IPS DF 6.9 (cell line): Measurements from ENCODE around the gene PARD6B.
"Not testable (repeated sequence)": the region's sequence is repeated elsewhere in the genome, so short reads cannot be mapped to it uniquely, and the experiment has no call there.

Experiments used
- DNase-seq: peaks from one replicate; pipeline ENCODE4 v3.0.0-alpha.2; 2013; ENCODE audit warnings: low read depth, low spot score
- H3K27ac ChIP-seq: one replicate; pipeline ENCODE4 v1.5.1; 2013; ENCODE audit warnings: low read length, control low read depth
- H3K27me3 ChIP-seq: 2 replicates; pipeline ENCODE4 v1.6.1; 2013; ENCODE audit warnings: mild to moderate bottlenecking, low read length; ENCODE audit not compliant: control insufficient read depth, insufficient read depth
- H3K36me3 ChIP-seq: 2 replicates; pipeline ENCODE4 v1.6.1; 2013; ENCODE audit warnings: low read length; ENCODE audit not compliant: control insufficient read depth, insufficient read depth
- H3K4me1 ChIP-seq: 2 replicates; pipeline ENCODE4 v1.6.1; 2013; ENCODE audit warnings: low read length; ENCODE audit not compliant: control insufficient read depth, insufficient read depth
- H3K4me3 ChIP-seq: 2 replicates; pipeline ENCODE4 v1.5.1; 2013; ENCODE audit warnings: mild to moderate bottlenecking, low read length
- H3K9me3 ChIP-seq: 2 replicates; pipeline ENCODE4 v1.6.1; 2013; ENCODE audit warnings: low read length, inconsistent platforms; ENCODE audit not compliant: control insufficient read depth, insufficient read depth
- WGBS: extraction: QIAGEN DNeasy Blood & Tissue Kit; methylation state at CpG from one replicate; pipeline ENCODE4 v1.1.7; 2013; ENCODE audit warnings: mixed read lengths, missing lambda C conversion rate; ENCODE audit not compliant: insufficient read length, insufficient coverage; 5-methylcytosine and 5-hydroxymethylcytosine counted together

Gene PARD6B

DNA sequence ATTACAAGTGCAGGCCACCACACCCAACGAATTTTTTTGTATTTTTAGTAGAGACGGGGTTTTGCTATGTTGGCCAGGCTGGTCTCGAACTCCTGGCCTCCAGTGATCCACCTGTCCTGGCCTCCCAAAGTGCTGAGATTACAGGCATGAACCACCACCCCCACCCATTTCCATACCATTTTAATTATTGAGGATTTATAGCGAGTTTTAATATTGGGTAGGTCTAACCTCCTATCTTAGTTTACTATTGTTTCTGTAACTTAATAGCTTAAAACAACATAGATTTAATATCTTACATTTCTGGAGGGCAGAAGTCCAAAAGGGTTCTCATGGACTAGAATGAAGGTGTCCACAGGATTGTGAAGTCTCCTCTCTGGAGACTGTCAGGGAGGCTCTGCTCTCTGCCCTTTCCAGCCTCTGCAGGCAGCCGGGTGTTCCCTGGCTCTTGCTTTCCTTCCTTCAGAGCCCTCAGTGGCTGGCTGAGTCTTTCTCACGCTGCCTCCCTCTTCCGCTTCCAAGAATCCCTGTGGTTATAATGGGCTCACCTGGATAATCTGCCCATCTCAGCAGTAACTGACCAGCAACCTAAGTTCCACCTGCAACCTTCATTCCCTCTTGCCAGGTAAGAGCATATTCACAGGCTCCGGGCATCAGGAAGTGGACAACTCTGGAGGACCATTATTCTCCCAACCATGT, 44.9 kb downstream of the PARD6B start:
- Histone ChIP-seq H3K9me3 (no peaks in the 10 kb centered on the region), H3K27me3 (no peaks in the 10 kb centered on the region), H3K27ac (no peak overlapping the region), H3K4me3 (no peak overlapping the region), H3K36me3 (no peaks in the 10 kb centered on the region), H3K4me1 (no peaks in the 10 kb centered on the region; the same call in 1 of the 2 replicates)
- no CpG with 5 or more reads among the region's 8 CpGs for WGBS
- DNase-seq: no peak

DNA sequence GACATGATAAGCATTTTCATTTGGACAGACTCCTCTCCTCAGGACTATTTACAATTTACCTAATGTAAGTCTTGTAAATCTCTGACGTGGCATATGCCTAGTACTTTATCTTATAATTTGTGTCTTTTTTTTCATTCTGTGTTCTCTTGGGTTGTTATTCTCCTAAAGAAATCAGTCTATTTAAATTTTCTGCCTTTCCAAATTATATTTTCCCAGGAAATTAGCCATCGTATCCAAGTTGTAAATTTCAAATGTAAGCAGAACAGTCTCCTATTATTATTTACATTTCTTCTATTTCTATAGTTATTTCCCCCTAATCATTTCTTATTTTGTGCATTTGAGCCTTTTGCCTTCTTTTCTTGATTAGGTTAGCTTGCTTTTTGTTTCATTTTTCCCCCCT, 46.0 kb downstream of the PARD6B start:
- no peak overlapping the region for H3K4me3 ChIP-seq
- H3K4me1 ChIP-seq: no peaks in the 10 kb centered on the region; the same call in 1 of the 2 replicates
- H3K36me3 ChIP-seq: no peaks in the 10 kb centered on the region
- no peaks in the 10 kb centered on the region for H3K9me3 ChIP-seq
- H3K27me3 ChIP-seq: no peaks in the 10 kb centered on the region
- no peak overlapping the region for H3K27ac ChIP-seq
- no peak for DNase-seq
- WGBS: no CpG with 5 or more reads among the region's 2 CpGs

DNA sequence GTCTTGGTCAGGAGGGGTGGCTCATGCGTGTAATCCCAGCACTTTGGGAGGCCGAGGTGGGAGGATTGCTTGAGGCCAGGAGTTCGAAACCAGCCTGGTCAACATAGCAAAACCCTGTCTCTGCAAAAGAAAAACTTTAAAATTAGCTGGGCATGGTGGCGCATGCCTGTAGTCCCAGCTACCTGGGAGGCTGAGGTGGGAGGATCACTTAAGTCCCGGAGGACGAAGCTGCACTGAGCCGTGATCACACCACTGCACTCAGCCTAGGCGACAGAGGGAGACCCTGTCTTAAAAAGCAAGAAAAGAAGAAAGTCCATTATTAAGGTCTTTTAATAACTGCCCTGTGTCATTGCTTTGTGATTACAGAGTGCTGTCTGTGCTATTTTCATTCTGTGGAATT, 47.6 kb downstream of the PARD6B start:
- not testable (repeated sequence) for H3K4me1 ChIP-seq, H3K36me3 ChIP-seq, DNase-seq, H3K4me3 ChIP-seq, H3K9me3 ChIP-seq, H3K27ac ChIP-seq, H3K27me3 ChIP-seq
- no CpG with 5 or more reads among the region's 8 CpGs for WGBS

DNA sequence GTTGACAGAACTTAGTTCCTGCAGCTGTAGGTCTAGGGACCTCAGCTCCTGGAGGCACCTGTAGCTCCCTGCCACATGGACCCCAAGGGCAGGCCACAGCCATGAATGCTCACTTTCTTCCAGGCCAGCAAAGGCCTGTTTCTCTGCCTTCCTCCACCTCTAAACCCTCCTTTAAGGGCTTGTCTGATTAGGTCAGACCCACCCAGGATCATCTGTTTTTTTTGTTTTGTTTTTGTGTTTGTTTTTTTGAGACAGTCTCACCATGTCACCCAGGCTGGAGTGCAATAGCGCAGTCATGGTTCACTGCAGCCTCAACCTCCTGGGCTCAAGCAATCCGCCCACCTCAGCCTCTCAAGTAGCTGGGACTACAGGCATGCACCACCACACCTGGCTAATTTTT, 52.0 kb downstream of the PARD6B start:
- H3K27me3 ChIP-seq: no peaks in the 10 kb centered on the region
- H3K27ac ChIP-seq: no peak overlapping the region
- H3K36me3 ChIP-seq: no peaks in the 10 kb centered on the region
- H3K4me1 ChIP-seq: no peaks in the 10 kb centered on the region
- no CpG with 5 or more reads among the region's 2 CpGs for WGBS
- H3K9me3 ChIP-seq: no peaks in the 10 kb centered on the region
- no peak for DNase-seq
- H3K4me3 ChIP-seq: no peak overlapping the region

DNA sequence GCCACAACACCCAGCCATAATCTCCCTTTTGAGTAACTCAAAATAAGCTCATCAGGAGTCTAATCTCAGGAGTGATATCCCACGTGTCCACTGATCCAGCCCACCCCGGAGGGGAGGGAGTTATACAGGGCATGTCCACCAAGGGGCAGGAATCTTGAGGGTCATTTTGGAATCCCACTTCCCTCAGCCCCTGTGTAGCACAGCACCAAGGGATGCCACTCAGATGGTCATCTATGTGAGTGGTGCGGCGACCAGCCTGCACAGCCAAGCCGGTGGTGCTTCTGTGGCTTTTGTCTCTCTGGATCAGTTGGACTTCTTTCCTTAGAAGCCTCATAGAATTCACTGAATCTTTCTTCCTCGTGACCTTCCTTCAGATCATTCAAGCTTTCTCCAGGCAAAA, 52.5 kb downstream of the PARD6B start:
- WGBS: no CpG with 5 or more reads among the region's 6 CpGs
- no peak for DNase-seq
- Histone ChIP-seq H3K4me3 (no peak overlapping the region), H3K36me3 (no peaks in the 10 kb centered on the region), H3K27me3 (no peaks in the 10 kb centered on the region), H3K4me1 (no peaks in the 10 kb centered on the region), H3K27ac (no peak overlapping the region), H3K9me3 (no peaks in the 10 kb centered on the region)

DNA sequence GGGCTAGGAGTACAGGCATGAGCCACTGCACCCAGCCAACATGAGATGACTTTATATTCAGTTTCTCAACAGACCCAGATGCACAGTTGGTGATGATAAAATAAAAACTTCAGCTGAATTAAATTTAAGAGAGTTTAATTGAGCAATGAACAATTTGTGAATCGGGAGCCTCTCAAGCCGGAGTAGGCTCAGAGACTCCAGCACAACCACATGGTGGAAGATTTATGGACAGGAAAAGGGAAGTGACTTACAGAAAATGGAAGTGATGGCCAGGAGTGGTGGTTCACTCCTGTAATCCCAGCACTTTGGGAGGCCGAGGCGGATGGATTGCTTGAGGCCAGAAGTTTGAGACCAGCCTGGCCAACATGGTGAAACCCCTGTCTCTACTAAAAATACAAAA, 53.1 kb downstream of the PARD6B start:
- no peak for DNase-seq
- Histone ChIP-seq H3K27me3 (no peaks in the 10 kb centered on the region), H3K4me1 (no peaks in the 10 kb centered on the region), H3K9me3 (no peaks in the 10 kb centered on the region), H3K27ac (no peak overlapping the region), H3K4me3 (no peak overlapping the region), H3K36me3 (no peaks in the 10 kb centered on the region)
- no CpG with 5 or more reads among the region's 4 CpGs for WGBS

DNA sequence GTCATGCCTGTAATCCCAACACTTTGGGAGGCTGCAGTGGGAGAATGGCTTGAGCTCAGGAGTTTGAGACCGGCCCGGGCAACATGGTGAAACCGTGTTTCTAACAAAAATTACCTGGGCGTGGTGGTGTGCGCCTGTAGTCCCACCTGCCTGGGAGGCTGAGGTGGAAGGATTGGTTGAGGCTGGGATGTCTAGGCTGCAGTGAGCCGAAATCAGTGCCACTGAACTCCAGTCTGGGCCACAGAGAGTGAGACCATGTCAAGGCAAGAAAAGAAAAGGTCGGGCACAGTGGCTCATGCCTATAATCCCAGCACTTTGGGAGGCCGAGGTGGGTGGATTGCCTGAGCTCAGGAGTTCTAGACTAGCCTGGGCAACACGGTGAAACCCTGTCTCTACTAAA, 55.3 kb downstream of the PARD6B start:
- Histone ChIP-seq H3K4me1 (peaks cover 1% of the 10 kb centered on the region; the same call in 1 of the 2 replicates), H3K27ac (no peak overlapping the region), H3K9me3 (no peaks in the 10 kb centered on the region), H3K4me3 (no peak overlapping the region), H3K27me3 (no peaks in the 10 kb centered on the region), H3K36me3 (no peaks in the 10 kb centered on the region)
- DNase-seq: no peak
- WGBS: no CpG with 5 or more reads among the region's 9 CpGs

DNA sequence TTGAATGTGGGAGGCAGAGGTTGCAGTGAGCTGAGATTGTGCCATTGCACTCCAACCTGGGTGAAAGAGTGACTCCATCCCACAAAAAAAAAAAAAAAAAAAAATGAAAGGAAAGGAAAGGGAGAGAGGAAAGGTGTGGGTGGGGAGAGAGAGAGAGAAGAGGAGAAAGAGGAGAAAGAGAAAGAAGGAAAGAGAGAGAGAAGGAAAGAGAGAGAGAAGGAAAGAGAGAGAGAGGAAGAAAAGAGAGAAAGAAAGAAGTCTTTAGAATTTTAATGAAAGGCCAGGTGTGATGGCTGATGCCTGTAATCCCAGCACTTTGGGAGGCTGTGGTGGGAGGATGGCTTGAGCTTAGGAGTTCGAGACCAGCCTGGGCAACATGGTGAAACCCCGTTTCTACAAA, 55.8 kb downstream of the PARD6B start:
- no peak for DNase-seq
- H3K9me3 ChIP-seq: no peaks in the 10 kb centered on the region
- no peak overlapping the region for H3K27ac ChIP-seq
- H3K4me1 ChIP-seq: peaks cover 1% of the 10 kb centered on the region; the same call in 1 of the 2 replicates
- no peak overlapping the region for H3K4me3 ChIP-seq
- no CpG with 5 or more reads among the region's 2 CpGs for WGBS
- no peaks in the 10 kb centered on the region for H3K27me3 ChIP-seq
- H3K36me3 ChIP-seq: no peaks in the 10 kb centered on the region

DNA sequence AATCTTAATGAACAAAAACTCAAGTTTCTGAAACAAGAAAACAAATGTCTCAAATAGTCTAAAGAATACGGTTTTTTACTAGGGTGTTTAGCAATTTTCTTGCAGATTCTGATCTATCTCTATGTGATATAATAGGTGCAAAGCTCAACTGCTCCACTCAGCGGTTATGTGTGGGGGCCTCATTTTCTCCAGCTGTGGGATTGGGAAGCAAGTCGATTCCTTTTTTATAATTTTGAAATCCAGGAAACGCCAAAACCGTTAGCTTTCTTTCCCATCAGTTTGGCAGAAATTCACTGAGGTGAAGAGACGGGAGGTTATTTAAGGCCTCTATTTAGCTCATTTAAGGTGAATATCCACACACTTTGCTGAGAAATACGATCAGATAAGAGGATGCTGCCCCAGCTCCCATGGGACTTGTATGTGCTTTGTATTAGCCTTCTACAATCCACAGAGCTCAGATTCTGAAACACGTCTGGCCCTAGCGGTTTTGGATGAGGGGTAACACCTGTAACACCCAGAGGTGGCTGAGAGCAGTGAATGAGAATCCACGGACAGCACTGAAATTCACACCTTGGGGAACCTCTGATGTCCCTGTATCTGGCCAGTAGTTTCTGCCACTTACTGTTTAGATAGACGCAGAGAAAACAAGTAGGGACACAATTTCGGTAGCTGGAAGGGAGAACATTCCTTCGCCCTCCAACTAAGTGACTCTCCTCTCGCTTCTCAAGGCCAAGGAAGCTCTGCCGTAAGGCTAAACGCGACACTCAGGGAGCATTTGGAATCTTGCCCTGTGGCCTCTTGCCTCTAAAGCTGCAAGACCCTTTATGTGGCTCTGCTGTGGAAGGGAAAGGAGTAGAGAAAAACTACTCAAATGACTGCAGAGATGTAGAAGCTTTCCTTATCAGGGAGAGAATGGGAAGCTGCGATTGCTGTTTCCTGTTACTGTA, 56.9 kb downstream of the PARD6B start:
- H3K27ac ChIP-seq: no peak overlapping the region
- no CpG with 5 or more reads among the region's 18 CpGs for WGBS
- H3K4me3 ChIP-seq: no peak overlapping the region

DNA sequence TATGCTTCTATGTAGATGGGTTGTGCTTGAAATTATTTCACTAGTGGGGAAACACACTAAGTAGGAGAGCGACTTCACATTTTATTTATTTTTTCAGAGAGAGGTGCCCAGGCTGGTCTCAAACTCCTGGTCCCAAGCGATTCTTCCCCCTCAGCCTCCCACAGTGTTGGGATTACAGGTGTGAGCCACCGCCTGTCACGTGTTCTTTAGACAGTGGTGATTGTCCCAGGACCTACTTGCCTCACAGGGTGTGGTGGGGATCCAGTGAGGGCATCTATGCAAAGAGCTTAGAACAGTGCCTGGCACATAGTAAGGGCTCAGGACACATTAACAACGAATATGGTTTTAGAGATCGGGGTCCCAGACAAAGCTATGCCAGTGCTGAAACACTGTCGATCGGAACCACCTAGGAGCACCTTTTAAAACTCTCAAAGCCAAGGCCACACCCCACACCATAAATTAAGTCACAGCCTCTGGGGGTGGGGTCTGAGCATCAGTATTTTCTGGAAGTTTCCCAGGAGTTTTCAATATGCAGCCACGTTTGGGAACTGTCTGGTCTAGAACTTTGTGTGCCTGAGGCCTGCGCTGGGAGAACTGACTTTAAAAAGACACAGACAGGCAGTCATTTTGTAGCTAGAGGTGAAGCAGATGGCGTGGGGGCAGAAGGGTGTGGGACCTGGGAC, 58.7 kb downstream of the PARD6B start:
- no CpG with 5 or more reads among the region's 11 CpGs for WGBS
- Histone ChIP-seq H3K36me3 (no peaks in the 10 kb centered on the region), H3K9me3 (no peaks in the 10 kb centered on the region), H3K4me3 (no peak overlapping the region), H3K4me1 (peaks cover 3% of the 10 kb centered on the region; the same call in 1 of the 2 replicates), H3K27ac (no peak overlapping the region), H3K27me3 (no peaks in the 10 kb centered on the region)
- DNase-seq: no peak

More for the DNA sequence above, 56.9 kb downstream of the PARD6B start:
- H3K36me3 ChIP-seq: no peaks in the 10 kb centered on the region
- H3K27me3 ChIP-seq: no peaks in the 10 kb centered on the region
- no peak for DNase-seq
- peaks cover 1% of the 10 kb centered on the region; the same call in 1 of the 2 replicates for H3K4me1 ChIP-seq
- H3K9me3 ChIP-seq: no peaks in the 10 kb centered on the region
